ENCODE measurements around the gene EVX2. TPM values are rescaled to one million over a fixed set of nuclear protein-coding genes. Genes with fewer than 3 reads are reported as not detected.
A peak's percentile ranks its signal among the peaks of the same experiment; 100 is the strongest.

EVX2 gene
- total and polyA plus RNA-seq, 2 of the 13 experiments (the other 11 are each of a cell fraction or from before 2014, with no cell fraction given): not detected

- TF ChIP-seq, protein P1, sequence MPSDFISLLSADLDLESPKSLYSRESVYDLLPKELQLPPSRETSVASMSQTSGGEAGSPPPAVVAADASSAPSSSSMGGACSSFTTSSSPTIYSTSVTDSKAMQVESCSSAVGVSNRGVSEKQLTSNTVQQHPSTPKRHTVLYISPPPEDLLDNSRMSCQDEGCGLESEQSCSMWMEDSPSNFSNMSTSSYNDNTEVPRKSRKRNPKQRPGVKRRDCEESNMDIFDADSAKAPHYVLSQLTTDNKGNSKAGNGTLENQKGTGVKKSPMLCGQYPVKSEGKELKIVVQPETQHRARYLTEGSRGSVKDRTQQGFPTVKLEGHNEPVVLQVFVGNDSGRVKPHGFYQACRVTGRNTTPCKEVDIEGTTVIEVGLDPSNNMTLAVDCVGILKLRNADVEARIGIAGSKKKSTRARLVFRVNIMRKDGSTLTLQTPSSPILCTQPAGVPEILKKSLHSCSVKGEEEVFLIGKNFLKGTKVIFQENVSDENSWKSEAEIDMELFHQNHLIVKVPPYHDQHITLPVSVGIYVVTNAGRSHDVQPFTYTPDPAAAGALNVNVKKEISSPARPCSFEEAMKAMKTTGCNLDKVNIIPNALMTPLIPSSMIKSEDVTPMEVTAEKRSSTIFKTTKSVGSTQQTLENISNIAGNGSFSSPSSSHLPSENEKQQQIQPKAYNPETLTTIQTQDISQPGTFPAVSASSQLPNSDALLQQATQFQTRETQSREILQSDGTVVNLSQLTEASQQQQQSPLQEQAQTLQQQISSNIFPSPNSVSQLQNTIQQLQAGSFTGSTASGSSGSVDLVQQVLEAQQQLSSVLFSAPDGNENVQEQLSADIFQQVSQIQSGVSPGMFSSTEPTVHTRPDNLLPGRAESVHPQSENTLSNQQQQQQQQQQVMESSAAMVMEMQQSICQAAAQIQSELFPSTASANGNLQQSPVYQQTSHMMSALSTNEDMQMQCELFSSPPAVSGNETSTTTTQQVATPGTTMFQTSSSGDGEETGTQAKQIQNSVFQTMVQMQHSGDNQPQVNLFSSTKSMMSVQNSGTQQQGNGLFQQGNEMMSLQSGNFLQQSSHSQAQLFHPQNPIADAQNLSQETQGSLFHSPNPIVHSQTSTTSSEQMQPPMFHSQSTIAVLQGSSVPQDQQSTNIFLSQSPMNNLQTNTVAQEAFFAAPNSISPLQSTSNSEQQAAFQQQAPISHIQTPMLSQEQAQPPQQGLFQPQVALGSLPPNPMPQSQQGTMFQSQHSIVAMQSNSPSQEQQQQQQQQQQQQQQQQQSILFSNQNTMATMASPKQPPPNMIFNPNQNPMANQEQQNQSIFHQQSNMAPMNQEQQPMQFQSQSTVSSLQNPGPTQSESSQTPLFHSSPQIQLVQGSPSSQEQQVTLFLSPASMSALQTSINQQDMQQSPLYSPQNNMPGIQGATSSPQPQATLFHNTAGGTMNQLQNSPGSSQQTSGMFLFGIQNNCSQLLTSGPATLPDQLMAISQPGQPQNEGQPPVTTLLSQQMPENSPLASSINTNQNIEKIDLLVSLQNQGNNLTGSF (CRISPR knock-in tag; IDR thresholded peaks at IDR 0.05): no peak
- TF ChIP-seq PAWR (CRISPR knock-in tag; IDR thresholded peaks at IDR 0.05; ENCODE audit: borderline replicate concordance) (no peak), SIX4 (CRISPR knock-in tag; IDR thresholded peaks at IDR 0.05) (no peak), KDM5B (CRISPR knock-in tag; IDR thresholded peaks at IDR 0.05; ENCODE audit: borderline replicate concordance) (peak; percentile 21; the same call in 1 of the 2 replicates)
Observed at GRCh38 chr2:176066645-176067588, 16.8 kb downstream of the EVX2 start (continued).

DNA sequence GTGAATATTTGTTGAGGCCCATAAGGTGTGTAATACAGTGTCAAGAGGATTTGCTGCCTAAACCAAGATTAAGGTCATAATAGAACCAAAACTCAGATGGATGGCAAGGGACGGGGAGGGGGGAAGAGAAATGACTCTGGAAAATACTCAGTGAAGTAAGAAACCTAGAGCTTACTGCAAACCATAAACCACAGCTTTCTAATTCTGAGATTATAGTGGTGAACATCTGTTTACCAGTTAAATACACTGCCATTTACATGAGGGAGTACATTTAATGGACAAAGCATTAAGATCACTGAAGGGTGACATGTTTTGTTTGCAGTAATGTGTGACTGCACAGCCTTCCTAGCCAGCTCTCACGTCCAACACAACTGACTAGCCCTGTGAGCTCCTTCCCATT lies 19.8 kb downstream of the EVX2 start:
- Histone ChIP-seq H3K4me2 (ENCODE audit: low read depth, low read length) (no peak overlapping the region), H3K27me3 (ENCODE audit: control insufficient read depth in 1 of 2, insufficient read depth in 2 of 2, low read length in 2 of 2) (peaks cover 9 to 37% of the 10 kb centered on the region in 2 experiments), H3K4me3 (replicated peaks in 1 of 3; ENCODE audit: insufficient read depth in 1 of 3, low read depth in 2 of 3, low read length in 3 of 3) (no peak overlapping the region), H3K9me3 (ENCODE audit: low read length) (no peaks in the 10 kb centered on the region), H2AFZ (ENCODE audit: low read length) (no peak overlapping the region), H3K9ac (ENCODE audit: insufficient read depth, low read depth, low read length) (no peak overlapping the region), H3K36me3 (replicated peaks in 1 of 2; ENCODE audit: control insufficient read depth in 1 of 2, insufficient read depth in 2 of 2, low read length in 2 of 2) (no peaks in the 10 kb centered on the region), H4K20me1 (ENCODE audit: insufficient read depth, low read length) (no peaks in the 10 kb centered on the region), H3K79me2 (ENCODE audit: insufficient read depth, low read length) (no peaks in the 10 kb centered on the region), H3K4me1 (ENCODE audit: insufficient read depth, low read length) (no peaks in the 10 kb centered on the region), H3K27ac (ENCODE audit: extremely low read length, insufficient read depth, low read length) (no peak overlapping the region)
- ChIA-PET CTCF (ENCODE audit: low intra/inter-chr PET ratio, low total read pairs) (no interaction called here), POLR2A (no interaction called here)
- DNase-seq (ENCODE audit: low spot score): no peak
- FAIRE-seq: no peak
- 4% methylated on average over 2 of the region's 2 CpGs for WGBS (ENCODE audit: low lambda C conversion rate)
- BruUV-seq (replicated peaks): no TSS peak
- no peak for ATAC-seq
- intact Hi-C loops (cut with micrococcal nuclease; ENCODE audit: unreplicated experiment): no loop called here
- in situ Hi-C loops (cut with HindIII; ENCODE audit: extremely low pct_ligation_motif_present, low pct_unique_long_range_greater_than_20kb): no loop called here
- TF ChIP-seq ZNF629 (CRISPR knock-in tag; conservative IDR thresholded peaks at IDR 0.05) (no peak), TOE1 (CRISPR knock-in tag; IDR thresholded peaks at IDR 0.05) (no peak), ZBTB7A (CRISPR knock-in tag; IDR thresholded peaks at IDR 0.05) (no peak), RFX3 (CRISPR knock-in tag; IDR thresholded peaks at IDR 0.05) (no peak), ZNF143 (CRISPR knock-in tag; IDR thresholded peaks at IDR 0.05) (no peak), KDM3A (CRISPR knock-in tag; IDR thresholded peaks at IDR 0.05; ENCODE audit: low read depth) (no peak), SP140L (CRISPR knock-in tag; IDR thresholded peaks at IDR 0.05; ENCODE audit: borderline replicate concordance) (no peak), ZMYM3 (CRISPR knock-in tag; IDR thresholded peaks at IDR 0.05) (no peak), ZNF788 (CRISPR knock-in tag; IDR thresholded peaks at IDR 0.05; ENCODE audit: borderline replicate concordance) (no peak), PRPF4 (IDR thresholded peaks at IDR 0.05; ENCODE audit: low read depth, low read length, poor library complexity, severe bottlenecking) (no peak), ZBTB21 (CRISPR knock-in tag; IDR thresholded peaks at IDR 0.05) (no peak), CBFB (CRISPR knock-in tag; IDR thresholded peaks at IDR 0.05) (no peak)
- TF ChIP-seq, protein P2, sequence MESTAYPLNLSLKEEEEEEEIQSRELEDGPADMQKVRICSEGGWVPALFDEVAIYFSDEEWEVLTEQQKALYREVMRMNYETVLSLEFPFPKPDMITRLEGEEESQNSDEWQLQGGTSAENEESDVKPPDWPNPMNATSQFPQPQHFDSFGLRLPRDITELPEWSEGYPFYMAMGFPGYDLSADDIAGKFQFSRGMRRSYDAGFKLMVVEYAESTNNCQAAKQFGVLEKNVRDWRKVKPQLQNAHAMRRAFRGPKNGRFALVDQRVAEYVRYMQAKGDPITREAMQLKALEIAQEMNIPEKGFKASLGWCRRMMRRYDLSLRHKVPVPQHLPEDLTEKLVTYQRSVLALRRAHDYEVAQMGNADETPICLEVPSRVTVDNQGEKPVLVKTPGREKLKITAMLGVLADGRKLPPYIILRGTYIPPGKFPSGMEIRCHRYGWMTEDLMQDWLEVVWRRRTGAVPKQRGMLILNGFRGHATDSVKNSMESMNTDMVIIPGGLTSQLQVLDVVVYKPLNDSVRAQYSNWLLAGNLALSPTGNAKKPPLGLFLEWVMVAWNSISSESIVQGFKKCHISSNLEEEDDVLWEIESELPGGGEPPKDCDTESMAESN (CRISPR knock-in tag; conservative IDR thresholded peaks at IDR 0.05): no peak

Data from HepG2 (cell line).